MM.1S (cell line): ENCODE results near the gene DCP1B.

Experiments used
- EZH2 ChIP-seq: fragments of 300-600 bp; sonication (generic); optimal IDR thresholded peaks from 2 replicates; pipeline ENCODE3; 2017; ENCODE audit warnings: low read depth, mild to moderate bottlenecking, antibody characterized with exemption, low read length, mixed read lengths
- TF ChIP-seq, protein P1 (sequence below): fragments of 300-600 bp; sonication (generic); IDR thresholded peaks from 2 replicates; pipeline ENCODE4 v1.5.1; 2016; ENCODE audit warnings: antibody characterized with exemption, low read length, mixed read lengths

DNA sequence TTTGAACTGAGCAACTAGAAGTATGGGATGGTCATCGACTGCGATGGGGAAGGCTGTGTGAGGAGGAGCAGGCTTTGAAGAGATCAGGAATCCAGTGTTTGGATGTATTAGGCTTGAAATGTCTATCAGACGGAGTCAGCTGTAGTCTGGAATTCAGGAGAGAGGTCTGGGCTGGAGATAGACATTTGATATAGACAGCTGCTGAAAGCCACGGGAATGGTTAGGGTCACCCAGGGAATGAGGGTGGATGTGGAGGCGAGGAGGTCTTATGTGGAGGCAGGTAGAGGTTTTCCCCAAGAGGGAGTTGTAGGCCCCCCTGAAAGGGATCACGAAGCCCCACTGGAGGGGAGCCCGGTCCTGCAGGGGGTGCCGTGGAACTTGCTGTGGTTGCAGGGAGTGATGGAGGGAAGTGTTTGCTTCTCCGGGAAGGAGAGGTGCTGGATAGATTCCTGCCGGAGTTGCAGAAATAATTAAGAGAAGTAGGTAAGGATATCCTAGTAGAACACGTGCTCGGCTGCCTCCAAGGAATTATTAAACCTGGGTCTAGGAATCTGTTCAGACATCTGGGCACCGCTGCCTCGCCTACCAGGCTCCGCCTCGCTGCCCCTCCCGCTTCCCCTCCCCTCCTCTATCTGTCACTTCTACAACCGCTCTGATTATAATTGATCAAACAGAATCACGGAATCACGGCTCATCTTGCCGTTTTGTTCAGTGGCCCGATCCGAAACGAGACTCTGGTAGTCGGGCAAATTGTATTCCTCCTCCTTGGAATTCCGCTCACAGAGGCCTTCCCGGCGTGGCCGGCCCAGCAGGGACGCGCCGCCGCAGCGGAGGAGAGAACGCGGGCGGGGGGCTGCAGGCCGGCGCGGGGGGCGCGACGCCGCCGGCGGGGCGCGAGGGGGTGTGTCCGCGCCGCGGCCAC is 47.7 kb upstream of the DCP1B start:
- TF ChIP-seq, protein P1, sequence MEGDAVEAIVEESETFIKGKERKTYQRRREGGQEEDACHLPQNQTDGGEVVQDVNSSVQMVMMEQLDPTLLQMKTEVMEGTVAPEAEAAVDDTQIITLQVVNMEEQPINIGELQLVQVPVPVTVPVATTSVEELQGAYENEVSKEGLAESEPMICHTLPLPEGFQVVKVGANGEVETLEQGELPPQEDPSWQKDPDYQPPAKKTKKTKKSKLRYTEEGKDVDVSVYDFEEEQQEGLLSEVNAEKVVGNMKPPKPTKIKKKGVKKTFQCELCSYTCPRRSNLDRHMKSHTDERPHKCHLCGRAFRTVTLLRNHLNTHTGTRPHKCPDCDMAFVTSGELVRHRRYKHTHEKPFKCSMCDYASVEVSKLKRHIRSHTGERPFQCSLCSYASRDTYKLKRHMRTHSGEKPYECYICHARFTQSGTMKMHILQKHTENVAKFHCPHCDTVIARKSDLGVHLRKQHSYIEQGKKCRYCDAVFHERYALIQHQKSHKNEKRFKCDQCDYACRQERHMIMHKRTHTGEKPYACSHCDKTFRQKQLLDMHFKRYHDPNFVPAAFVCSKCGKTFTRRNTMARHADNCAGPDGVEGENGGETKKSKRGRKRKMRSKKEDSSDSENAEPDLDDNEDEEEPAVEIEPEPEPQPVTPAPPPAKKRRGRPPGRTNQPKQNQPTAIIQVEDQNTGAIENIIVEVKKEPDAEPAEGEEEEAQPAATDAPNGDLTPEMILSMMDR = no peak
- no peak for TF ChIP-seq EZH2
